HG03460 (cell line): ENCODE measurements around the gene ITGB3BP.
"Not testable (repeated sequence)": the region's sequence is repeated elsewhere in the genome, so short reads cannot be mapped to it uniquely, and the experiment has no call there.

Experiments used
- ATAC-seq: cut with Tn5 transposase; IDR thresholded peaks from one replicate; pipeline ENCODE4 v1.9.1; 2021; ENCODE audit not compliant: unreplicated experiment

ITGB3BP gene

GRCh38 chr1:63509718-63510117, 13.3 kb downstream of the ITGB3BP start:
- no peak for ATAC-seq

- ATAC-seq: no peak
Observed at GRCh38 chr1:63506782-63507181, 16.2 kb downstream of the ITGB3BP start.

DNA sequence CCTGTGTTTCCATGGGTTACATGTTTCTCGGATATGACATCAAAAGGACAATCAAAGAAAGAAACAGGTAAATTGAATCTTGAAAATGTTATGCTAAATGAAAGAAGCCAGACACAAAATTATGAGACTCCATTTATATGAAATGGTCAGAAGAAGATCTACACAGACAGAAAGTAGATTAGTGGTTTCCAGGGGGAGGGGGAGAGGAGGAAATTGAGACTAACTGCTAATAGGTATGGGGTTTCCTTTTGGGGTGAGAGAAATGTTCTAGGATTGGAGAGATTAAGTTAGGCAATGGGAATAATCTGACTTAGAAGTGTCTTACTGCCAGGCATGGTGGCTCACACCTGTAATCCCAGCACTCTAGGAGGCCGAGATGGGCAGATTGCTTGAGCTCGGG, 21.8 kb downstream of the ITGB3BP start:
- ATAC-seq: no peak

- no peak for ATAC-seq
Observed at GRCh38 chr1:63498106-63498505, 24.9 kb downstream of the ITGB3BP start.

- ATAC-seq: no peak
Observed at GRCh38 chr1:63497577-63497976, 25.4 kb downstream of the ITGB3BP start.

DNA sequence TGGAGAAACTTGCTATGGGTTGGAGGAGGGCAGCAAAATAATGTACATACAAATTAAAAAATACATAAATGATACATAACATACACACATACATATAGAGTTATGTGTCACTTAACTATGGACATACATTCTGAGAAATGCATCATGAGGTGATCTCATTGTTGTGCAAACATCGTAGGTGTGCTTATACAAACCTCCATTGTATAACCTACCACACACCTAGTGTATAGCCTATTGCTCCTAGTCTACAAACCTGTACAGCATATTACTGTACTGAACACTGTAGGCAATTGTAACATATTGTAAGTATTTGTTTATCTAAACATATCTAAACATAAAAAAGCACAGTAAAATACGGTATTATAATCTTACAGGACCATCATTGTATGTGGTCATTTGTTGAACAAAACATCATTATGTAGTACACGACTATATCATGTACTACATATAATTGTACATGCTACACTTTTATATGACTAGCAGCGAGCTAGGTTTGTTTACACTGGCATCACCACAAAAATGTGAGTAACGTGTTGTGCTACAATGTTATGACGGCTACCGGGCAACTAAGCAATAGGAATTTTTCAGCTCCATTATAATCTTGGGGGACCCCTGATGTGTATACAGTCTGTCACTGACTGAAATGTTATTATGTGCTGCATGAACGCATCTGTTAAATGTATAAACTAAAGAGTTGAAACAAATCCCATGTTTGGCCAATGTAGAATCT, 35.5 kb downstream of the ITGB3BP start:
- no peak for ATAC-seq

GRCh38 chr1:63486629-63487028, 36.4 kb downstream of the ITGB3BP start:
- ATAC-seq: no peak

DNA sequence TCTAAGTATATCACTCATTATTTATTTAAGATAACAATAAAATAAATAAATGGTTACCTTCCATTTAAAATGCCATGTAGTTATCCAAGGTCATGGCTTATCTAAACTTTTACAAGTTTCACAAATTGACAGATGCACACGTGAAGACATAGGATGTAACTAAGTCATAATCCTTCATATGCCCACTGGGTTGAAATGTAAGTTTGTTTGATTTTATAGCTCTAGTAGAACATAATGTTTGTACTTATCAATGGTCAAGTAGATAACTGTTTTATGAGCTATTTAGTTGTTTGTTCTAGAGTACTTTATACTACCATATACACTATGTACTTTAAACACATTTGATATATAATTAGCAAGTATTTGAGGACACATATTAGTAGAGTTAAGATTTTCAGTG, 43.0 kb downstream of the ITGB3BP start:
- no peak for ATAC-seq

- ATAC-seq: no peak
Observed at GRCh38 chr1:63475761-63476160, 47.3 kb downstream of the ITGB3BP start.

- not testable (repeated sequence) for ATAC-seq
Observed at GRCh38 chr1:63468683-63469082, 54.3 kb downstream of the ITGB3BP start.

DNA sequence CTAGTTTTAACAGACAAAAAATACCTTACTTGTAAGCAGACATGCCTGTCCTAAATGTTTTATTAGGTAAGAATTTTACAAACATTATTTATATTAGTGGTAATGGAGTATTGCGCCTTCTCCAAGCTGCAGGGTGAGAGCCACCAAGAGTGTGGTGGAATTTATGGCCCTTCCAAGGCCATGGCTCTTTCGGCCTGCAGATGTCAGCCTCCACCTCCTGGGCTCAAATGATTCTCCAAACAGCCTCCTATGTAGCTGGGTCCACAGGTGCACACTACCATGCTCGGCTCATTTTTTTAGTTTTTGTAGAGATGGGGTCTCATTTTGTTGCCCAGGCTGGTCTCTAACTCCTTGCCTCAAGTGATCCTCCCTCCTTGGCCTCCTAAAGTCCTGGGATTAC, 56.3 kb downstream of the ITGB3BP start:
- no peak for ATAC-seq

- ATAC-seq: no peak
Observed at GRCh38 chr1:63466181-63466580, 56.8 kb downstream of the ITGB3BP start.

GRCh38 chr1:63463248-63463647, 59.8 kb downstream of the ITGB3BP start:
- ATAC-seq: no peak

GRCh38 chr1:63461661-63462230, 61.3 kb downstream of the ITGB3BP start:
- no peak for ATAC-seq

GRCh38 chr1:63458750-63459149, 64.3 kb downstream of the ITGB3BP start:
- ATAC-seq: no peak

GRCh38 chr1:63454269-63454668, 68.8 kb downstream of the ITGB3BP start:
- no peak for ATAC-seq

DNA sequence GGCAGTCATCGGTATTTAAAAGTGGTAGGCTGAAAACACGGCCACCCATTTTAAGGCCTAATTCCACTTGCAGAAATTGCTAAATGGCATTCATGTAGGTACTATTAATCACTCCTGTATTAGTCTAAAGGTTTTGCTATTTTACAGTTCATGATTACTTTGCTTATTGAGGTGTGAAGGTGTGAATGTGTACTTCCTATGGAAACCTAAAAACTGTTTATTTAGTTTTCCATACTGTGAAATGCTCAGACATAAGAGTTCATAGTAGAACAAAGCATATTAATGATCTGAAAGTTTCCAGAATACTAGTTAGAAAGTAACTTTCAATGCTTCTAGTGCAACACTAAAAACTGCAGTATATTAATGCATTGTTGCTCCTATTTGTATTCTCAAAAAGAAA, 69.8 kb downstream of the ITGB3BP start:
- no peak for ATAC-seq

- ATAC-seq: no peak
Observed at GRCh38 chr1:63450416-63450815, 72.6 kb downstream of the ITGB3BP start.

DNA sequence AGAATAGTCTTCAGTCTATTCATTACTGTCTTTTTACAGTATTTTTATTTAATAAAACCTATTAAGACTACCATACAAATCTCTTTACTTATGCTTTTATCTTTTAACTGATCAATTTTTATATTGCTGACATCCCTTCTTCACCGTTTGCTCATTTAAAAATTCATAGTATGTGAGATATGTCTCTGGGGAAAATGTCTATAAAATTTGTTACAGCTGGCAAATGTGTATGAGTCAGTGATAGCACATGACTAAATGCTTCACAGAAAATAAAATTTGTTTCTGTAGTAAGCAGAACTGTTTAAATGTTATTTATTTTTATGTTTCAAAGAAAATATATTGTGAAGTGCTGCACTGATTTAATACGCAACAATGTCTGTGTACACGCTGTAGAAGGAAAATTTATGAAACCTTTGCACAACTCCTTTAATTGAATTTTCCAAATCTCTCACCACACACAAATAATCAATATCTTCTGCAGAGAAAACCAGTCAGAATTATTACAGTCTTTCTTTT, 74.2 kb downstream of the ITGB3BP start:
- no peak for ATAC-seq

- no peak for ATAC-seq
Observed at GRCh38 chr1:63442141-63442475, 80.9 kb downstream of the ITGB3BP start.

GRCh38 chr1:63435161-63435560, 87.9 kb downstream of the ITGB3BP start:
- no peak for ATAC-seq

DNA sequence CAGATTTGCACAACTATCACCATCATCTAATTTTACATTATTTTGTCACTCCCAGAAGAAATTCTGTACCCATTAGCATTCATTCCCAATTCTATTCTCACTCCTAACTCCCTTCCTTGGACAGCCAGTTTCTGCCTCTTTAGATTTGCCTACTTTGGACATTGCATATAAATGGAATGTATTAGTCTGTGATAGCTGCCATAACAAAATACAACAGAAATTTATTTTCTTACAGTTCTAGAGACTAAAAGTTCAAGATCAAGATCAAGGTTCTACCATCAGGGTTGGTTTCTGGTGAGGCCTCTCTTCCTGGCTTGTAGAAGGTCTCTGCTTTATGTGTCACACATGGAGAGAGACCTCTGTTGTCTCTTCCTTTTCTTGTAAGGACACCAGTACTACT, 93.7 kb downstream of the ITGB3BP start:
- ATAC-seq: no peak

DNA sequence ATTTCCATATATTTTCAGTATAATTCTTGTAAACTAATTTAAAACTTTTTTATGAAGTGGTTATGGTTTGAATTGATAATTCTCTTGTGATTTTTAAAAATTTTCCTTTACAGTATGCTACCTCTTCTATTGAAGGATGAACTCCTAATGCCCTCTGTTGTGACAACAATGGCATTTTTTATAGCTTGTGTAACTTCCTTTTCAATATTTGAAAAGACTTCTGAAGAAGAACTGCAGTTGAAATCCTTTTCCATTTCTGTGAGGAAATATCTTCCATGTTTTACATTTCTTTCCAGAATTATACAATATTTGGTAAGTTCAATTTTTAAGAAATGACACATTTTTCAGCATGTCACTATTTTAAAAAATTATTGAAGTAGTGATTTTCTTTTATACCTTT, 94.2 kb downstream of the ITGB3BP start:
- ATAC-seq: no peak
